CD4-positive, alpha-beta T cell treated with Interleukin-21 for 1 hour (primary cell): ENCODE results near the gene DLK2.
"Not testable (repeated sequence)": the region's sequence is repeated elsewhere in the genome, so short reads cannot be mapped to it uniquely, and the experiment has no call there.

Experiments
- DNase-seq: peaks from one replicate; pipeline ENCODE4 v3.0.0-alpha.2; 2020

DLK2 gene

DNA sequence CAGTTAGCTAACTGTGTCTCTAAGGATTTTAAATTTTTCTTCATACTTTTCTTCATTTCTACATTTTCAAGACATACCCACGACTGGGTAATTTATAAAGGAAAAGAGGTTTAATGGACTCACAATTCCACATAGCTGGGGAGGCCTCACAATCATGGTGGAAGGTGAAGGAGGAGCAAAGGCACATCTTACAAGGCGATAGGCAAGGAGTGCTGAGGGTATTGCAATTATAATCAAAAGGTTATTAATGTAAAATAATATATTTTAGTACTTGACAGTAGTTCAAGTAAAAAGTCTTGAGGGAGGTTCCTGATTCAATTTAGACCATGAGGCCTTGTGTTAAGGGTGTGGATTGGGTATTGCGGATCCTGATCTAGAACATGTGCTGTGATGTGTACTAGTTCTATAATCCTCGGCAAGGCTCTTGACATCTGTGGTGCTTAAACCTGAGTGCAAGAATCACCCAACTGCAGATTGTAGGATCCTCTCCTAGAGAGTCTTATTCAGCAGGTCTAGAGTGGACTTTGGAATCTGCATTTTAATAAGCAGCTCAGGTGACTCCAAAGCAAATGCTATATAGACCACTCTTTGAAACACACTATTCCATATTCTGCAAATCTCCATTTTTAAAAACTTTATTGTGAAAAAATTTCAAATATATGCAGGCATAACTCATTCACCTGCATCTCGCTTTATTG lies 35.2 kb downstream of the DLK2 start:
- DNase-seq = no peak

DNA sequence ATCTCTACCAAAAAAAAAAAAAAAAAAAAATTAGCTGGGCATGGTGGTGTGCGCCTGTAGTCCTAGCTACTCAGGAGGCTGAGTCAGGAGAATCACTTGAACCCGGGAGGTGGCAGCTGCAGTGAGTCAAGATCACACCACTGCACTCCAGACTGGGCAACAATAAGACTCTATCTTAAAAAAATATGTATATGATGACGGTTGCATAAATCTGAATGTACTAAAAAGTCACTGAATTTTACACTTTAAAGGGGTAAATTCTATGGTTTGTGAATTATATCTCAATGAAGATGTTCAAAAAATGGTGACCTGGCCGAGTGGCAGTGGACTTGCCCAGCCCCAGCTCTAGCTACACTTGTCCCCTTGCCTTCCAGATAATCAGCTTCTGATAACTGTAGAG lies 38.4 kb downstream of the DLK2 start:
- no peak for DNase-seq

DNA sequence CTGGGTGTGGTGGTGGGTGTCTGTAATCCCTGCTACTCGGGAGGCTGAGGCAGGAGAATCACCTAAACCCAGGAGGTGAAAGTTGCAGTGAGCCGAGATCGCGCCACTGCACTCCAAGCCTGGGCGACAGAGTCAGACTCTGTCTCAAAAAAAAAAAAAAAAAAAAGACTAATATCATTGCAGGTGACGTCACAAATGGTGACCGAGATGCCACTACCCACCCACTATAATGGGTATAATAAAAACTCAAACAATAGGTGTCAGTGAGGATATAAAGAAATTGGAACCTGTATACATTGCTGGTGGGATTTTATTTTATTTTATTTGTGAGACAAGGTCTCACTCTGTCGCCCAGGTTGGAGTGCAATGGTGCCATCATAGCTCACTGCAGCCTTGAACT lies 40.1 kb downstream of the DLK2 start:
- not testable (repeated sequence) for DNase-seq

DNA sequence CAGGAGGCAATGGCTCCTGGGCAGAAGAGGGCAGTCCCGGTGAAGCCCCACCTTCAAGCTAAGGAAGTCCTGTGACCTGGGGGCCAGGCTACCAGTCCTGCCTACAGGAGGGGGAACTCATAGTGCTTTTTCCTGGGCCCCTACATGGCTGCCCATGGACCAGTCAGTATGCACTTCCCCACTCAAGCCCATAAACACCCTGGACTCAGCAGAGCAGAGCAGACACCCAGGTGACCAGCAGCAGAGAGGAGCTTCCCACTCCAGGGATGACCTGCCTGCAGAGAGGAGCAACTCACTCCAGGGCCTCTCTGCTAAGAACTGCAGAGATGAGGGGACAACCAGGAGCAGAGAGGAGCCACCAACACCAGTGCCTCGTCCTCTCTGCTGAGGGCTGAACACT lies 42.3 kb downstream of the DLK2 start:
- no peak for DNase-seq

DNA sequence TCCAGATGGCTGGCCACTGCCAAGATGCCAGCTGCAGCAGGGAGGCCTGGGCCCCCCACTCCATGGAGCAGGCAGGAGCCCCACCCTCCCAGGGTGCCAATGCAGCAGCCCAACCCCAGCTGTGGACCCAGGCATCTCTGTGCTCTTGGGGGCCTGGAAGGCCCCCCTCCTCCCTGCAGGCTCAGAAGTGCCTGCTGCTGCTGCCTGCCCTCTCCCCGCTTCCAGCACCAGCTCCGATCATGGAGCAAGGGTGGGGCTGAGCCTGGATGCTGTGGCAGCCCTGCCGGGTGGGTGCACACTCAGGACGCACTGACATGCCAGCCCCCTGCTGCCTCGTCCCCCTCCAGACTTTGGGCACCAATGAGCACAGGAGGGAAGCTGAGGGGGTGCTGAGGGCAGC lies 42.8 kb downstream of the DLK2 start:
- DNase-seq = no peak

DNA sequence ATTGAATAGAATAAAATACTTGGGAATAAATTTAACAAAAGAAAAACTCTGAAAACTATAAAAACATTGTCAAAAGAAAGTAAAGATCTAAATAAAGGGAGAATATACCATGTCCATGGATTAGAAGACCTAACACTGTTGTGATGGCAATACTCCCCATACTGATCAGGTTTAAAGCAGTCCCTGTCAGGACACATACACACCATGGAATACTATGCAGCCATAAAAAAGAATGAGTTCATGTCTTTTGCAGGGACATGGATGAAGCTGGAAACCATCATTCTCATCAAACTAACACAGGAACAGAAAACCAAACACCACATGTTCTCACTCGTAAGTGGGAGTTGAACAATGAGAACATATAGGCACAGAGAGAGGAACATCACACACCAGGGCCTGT lies 44.6 kb downstream of the DLK2 start:
- DNase-seq = not testable (repeated sequence)

DNA sequence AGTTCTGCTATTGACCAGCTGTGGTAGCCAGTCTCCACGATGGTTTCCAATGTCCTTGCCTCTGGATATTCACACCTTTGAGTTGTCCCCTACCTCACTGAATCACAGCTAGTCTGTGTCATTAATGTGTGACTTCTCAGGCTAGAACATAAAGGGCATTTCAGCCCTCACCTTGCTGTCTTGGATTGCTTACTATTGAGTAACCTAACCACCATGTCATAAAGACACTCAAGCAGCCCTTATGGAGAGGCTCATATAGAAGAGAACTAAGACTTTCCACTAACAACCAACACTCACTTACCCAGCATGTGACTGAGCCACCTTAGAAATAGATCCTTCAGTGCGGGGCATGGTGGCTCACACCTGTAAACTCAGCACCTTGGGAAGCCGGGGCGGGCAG lies 47.1 kb downstream of the DLK2 start:
- no peak for DNase-seq

DNA sequence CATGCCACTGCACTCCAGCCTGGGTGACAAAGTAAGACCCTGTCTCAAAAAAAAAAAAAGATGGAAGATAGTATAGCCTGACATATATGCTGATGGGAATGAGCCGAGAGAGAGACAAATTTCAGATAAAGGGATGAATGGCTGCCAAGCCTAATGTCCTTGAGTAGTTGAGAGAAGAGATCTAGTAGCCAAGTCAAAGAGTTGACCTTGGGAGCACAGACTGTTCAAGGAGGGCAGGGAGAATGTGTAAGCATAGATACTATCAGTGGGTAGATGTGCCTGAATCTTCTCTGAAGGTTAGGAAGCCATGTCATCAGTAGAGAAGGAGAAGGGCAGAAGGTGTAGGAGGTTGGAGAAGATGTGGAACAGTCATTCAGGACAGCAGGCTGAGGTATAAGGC lies 48.1 kb downstream of the DLK2 start:
- DNase-seq = no peak

DNA sequence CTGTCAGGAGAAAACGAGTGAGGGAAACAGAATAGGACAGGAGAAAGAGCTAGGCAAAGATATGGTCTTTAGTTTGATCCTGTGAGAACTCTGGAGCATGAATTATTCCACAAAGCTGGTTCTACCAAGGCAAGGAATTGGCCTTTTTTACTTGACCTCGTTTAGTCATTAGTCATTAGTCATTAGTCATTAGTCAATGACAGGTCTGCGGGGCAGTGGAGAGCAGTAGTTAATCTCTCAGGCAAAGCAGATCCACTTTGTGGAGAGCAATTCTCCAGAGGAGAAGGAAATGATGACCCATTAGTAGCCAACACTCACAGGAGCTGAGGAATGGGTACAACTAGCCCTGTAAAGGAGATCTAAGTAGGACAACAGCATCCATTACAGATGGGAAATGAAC lies 50.0 kb downstream of the DLK2 start:
- DNase-seq = no peak

DNA sequence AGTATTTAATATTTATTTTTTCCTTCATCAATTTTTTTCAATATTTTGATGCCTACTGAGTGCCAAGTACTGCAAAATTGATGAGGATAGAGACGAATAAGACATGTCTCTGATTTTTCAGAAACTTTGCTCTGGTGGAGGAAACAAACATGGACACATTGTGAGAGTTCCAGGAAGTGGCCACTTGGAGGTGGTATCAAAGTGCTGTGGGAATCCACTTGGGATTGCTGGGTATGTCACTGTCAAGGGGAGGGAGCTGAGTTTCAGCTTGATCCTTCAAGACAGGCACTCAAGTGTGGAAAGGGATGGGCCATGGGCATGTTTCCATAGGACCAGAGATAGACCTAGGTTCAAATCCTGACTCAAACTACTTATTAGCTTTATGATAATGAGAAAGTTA lies 52.5 kb downstream of the DLK2 start:
- DNase-seq = no peak

DNA sequence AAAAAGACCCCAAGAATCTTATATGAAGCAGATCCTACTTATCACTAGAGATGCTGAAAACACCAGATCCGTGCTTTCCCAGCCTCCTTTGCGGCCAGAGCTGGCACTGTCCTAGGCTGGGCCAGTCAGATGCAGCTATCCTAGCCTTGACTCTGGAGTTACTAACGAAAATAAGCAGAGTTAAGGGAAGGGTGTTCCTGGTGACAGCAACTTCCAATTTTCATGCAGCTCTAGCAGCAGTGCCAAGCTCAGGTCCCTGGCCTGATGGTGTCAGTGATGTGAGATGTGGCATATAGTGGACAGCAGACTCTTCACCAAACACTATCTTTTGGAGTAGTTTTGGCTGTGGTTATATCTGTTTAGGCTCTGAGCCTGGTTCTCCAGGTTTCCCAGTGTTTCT lies 53.6 kb downstream of the DLK2 start:
- DNase-seq = no peak
